ENCODE measurements around the gene SLC25A5.

SLC25A5 gene

GRCh38 chrX:119466970-119467369 lies 1.3 kb upstream of the SLC25A5 start:
- no peak for TF ChIP-seq CTCF (conservative IDR thresholded peaks at IDR 0.05)
- H3K27ac ChIP-seq = no peak overlapping the region

DNA sequence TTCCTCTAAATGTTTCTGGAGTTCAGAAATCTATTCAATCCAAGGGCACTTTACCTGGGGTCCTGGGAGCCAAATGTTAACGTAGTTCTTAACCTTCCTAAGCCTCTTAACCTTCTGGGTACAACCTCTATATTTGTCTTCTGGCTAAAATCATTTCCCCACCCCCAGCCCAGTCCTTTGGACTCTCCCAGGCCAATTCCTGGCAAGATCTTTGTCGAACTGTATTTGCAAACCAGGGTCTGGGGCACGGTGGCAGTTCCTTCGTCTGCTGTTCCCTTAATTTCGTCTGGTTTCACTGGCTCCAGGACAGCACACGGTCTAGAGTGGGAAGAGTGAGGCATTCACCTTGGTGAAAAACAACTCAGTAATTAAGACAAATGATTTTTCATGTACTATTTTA lies 811 bp upstream of the SLC25A5 start:
- no peak for TF ChIP-seq CTCF (conservative IDR thresholded peaks at IDR 0.05)
- no peak overlapping the region for H3K27ac ChIP-seq

DNA sequence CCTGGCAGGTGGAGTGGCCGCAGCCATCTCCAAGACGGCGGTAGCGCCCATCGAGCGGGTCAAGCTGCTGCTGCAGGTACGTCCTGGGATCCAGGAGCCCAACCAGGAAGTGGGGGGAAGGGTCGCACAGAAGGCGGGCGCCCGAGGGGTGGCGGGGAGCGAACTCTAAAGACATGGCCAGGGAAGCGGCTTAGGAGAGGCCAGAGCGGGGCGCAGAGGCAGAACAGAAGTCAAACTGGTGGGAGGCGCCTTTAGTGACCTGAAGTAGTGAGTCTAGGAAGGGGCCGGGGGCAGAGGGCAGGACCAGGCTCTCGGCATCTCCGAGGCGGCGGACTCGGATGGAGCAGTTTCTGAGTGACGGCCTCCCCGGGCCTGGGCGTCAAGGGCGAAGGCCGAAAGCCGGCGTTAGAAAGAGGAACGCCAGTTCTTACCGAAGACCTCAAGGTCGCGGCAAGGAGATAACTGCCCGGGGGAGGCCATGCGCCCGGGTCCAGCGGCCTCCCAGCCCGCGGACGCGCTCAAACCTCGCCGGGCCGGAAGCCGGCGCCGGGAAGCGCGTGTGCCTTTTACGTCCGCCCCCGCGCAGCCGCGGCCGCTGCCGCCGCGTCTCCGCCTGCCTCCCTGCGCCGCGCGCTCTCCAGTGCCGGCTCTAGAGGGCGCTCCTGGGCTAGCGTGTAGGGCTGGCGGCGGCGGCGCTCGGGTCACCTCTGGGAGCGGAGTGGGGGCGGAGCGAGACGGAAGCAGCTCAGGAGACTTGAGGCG lies 488 bp downstream of the SLC25A5 start:
- peak; percentile 75 for TF ChIP-seq CTCF (conservative IDR thresholded peaks at IDR 0.05)
- peak overlapping the region; percentile 71 for H3K27ac ChIP-seq

DNA sequence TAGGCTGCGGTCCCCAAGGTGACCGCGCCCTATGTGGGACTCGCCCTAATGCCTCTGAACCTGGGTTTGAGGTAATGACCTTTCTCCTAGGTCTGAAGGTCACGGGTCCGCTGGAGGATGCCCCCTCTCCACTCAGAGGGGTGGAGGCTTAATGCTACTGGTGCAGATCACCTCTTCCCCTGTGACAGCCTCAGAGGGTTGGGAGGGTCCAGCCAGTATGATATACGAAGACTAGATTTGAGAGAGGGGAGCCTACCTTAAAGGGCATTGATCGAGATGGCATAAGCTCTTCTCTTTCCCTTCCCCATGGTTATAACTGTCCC lies 1.0 kb downstream of the SLC25A5 start:
- H3K27ac ChIP-seq = peak overlapping the region; percentile 71
- peak; percentile 24; the same call in 1 of the 2 replicates for TF ChIP-seq CTCF (conservative IDR thresholded peaks at IDR 0.05)

DNA sequence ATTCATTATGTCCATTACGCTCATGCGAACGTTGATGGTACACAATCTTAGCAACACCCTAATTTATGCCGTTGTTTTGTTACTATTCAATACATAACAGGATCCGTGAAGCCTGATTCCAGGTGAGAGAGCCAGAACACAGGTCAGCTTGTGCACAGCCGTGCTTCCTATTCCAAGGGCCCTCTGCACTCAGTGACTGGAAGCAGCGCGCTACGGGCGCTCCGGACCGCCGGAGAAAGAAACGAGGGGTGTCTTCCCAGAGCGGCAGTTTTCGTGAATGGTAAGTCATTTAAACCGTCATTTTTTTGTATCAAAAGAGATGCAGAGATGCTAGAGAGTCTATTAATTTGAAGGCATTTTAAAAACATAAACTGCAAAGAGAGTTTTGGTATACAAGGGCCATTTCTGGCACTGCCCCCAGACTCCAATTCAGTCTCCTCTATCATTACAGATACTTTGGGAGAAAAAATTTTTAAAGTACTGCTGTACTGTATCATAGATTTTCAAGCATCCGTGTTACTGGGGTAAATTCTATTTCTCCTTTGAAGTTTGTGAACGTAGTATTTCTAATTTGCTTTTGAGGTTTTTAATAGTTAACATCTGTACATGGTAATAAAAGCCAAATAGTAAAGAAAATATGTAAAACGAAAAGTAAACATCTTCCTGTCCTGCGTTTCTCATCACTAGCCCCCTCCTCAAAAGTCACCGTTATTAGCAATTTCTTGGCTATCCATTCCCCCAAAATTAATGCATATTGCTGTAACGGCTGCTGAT lies 6.6 kb downstream of the SLC25A5 start:
- no peak for TF ChIP-seq CTCF (conservative IDR thresholded peaks at IDR 0.05)
- H3K27ac ChIP-seq = no peak overlapping the region

- H3K27ac ChIP-seq = no peak overlapping the region
- no peak for TF ChIP-seq CTCF (conservative IDR thresholded peaks at IDR 0.05)
Measured at GRCh38 chrX:119475389-119476101, 7.3 kb downstream of the SLC25A5 start.

DNA sequence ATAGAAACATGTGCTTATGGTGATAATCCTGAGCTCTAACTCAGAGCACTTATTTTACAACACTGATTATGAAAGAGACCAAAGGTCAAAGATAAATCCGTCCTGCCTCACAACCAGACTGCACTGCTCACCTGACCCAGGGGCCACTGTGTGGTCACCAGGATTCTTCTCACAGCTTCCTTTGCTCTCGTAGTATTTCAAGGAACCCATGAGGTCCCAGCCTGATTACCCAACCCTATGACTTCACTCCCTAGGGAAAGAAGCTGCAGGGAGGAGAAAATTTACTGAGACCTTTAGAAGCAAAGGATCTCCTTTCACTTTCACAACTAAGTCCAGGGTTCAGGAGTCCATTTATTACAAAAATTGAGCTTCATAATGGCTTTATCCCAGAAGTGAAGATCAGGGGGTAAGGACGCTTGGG lies 9.6 kb downstream of the SLC25A5 start:
- H3K27ac ChIP-seq = no peak overlapping the region

More for the DNA sequence above, 9.6 kb downstream of the SLC25A5 start:
- no peak for TF ChIP-seq CTCF (conservative IDR thresholded peaks at IDR 0.05)
